ENCODE results near the gene NFKB1.

The NFKB1 gene, protein sequence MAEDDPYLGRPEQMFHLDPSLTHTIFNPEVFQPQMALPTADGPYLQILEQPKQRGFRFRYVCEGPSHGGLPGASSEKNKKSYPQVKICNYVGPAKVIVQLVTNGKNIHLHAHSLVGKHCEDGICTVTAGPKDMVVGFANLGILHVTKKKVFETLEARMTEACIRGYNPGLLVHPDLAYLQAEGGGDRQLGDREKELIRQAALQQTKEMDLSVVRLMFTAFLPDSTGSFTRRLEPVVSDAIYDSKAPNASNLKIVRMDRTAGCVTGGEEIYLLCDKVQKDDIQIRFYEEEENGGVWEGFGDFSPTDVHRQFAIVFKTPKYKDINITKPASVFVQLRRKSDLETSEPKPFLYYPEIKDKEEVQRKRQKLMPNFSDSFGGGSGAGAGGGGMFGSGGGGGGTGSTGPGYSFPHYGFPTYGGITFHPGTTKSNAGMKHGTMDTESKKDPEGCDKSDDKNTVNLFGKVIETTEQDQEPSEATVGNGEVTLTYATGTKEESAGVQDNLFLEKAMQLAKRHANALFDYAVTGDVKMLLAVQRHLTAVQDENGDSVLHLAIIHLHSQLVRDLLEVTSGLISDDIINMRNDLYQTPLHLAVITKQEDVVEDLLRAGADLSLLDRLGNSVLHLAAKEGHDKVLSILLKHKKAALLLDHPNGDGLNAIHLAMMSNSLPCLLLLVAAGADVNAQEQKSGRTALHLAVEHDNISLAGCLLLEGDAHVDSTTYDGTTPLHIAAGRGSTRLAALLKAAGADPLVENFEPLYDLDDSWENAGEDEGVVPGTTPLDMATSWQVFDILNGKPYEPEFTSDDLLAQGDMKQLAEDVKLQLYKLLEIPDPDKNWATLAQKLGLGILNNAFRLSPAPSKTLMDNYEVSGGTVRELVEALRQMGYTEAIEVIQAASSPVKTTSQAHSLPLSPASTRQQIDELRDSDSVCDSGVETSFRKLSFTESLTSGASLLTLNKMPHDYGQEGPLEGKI

DNA sequence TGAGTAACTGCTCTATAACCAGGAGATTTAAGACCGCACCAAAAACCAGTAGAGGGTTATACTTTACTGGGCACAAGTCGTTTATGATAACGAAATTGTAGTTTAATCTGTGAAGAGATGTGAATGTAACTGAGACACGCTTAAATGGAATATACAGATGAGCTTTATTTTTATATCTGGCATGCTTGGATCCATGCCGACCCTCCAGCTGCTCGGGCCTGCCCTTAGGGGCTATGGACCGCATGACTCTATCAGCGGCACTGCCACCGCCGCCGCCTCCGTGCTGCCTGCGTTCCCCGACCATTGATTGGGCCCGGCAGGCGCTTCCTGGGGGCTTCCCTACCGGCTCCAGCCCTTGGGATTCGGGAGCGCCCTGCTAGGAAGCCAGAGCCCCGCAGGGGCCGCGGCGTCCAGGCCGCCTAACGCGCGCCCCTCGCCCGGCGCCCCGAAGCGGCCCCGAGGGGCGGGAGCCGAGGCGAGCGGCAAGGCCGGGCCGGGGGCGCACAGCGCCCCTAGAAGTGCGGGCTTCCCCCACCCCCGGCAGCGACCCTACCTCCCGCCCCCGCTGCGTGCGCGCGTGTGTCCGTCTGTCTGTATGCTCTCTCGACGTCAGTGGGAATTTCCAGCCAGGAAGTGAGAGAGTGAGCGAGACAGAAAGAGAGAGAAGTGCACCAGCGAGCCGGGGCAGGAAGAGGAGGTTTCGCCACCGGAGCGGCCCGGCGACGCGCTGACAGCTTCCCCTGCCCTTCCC is at the start of gene NFKB1:
TSS of gene NFKB1 (plus strand) at position 664 of the 751 bp plus-strand sequence. CDS start 24,160 bp downstream, outside the sequence.
- Histone ChIP-seq H3K27me3 (ENCODE audit: insufficient read depth, low read length) (no peaks in the 10 kb centered on the region), H3K9me3 (ENCODE audit: low read length) (no peaks in the 10 kb centered on the region), H3K4me1 (ENCODE audit: insufficient read depth, low read length) (peaks cover 13% of the 10 kb centered on the region), H3K36me3 (ENCODE audit: insufficient read depth, low read length) (no peaks in the 10 kb centered on the region), H3K4me3 (ENCODE audit: low read length) (peak within 1 kb of the TSS; percentile 82), H2AFZ (ENCODE audit: low read depth, low read length) (peak within 1 kb of the TSS; percentile 99)

DNA sequence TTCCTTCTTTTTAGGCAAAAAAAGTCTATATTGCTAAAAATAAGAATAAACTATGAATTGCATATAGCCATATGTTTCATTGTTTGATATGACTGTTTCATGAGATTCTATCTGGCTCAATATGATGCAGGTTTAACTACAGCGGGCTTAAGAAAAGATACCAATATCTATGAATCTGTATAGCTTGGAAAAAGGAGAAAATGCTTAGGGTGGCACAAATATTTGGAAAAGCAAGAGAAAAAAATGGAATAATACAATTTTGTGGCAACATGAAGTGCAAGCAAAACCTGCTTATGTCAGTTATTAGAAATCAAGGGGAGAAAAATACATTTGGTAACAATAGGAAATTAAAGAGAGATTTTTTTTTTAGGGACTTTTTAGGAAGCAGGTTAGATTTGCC is 48.3 kb upstream of the NFKB1 start:
- no peak overlapping the region for H3K4me3 ChIP-seq (ENCODE audit: low read length)
- no peaks in the 10 kb centered on the region for H3K4me1 ChIP-seq (ENCODE audit: insufficient read depth, low read length)
- no peaks in the 10 kb centered on the region for H3K36me3 ChIP-seq (ENCODE audit: insufficient read depth, low read length)
- H3K27me3 ChIP-seq (ENCODE audit: insufficient read depth, low read length): no peaks in the 10 kb centered on the region
- no peaks in the 10 kb centered on the region for H3K9me3 ChIP-seq (ENCODE audit: low read length)
- no peak overlapping the region for H2AFZ ChIP-seq (ENCODE audit: low read depth, low read length)

DNA sequence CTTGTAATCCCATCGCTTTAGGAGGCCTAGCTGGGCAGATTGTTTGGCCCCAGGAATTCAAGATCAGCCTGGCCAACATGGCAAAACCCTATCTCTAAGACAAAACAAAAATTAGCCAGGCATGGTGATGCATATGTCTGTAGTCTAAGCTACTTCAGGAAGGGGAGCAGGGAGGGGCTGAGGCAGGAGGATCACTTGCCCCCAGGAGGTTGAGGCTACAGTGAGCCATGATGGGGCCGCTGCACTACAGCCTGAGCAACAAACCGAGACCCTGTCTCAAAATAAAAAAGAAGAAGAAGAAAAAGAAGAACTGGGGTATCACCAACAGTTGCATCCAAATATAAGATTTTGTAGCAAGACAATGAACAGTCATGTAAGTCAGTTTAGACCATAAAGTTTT is 47.3 kb upstream of the NFKB1 start:
- H3K9me3 ChIP-seq (ENCODE audit: low read length): no peaks in the 10 kb centered on the region
- no peak overlapping the region for H3K4me3 ChIP-seq (ENCODE audit: low read length)
- H2AFZ ChIP-seq (ENCODE audit: low read depth, low read length): no peak overlapping the region
- H3K4me1 ChIP-seq (ENCODE audit: insufficient read depth, low read length): no peaks in the 10 kb centered on the region
- no peaks in the 10 kb centered on the region for H3K36me3 ChIP-seq (ENCODE audit: insufficient read depth, low read length)
- no peaks in the 10 kb centered on the region for H3K27me3 ChIP-seq (ENCODE audit: insufficient read depth, low read length)

DNA sequence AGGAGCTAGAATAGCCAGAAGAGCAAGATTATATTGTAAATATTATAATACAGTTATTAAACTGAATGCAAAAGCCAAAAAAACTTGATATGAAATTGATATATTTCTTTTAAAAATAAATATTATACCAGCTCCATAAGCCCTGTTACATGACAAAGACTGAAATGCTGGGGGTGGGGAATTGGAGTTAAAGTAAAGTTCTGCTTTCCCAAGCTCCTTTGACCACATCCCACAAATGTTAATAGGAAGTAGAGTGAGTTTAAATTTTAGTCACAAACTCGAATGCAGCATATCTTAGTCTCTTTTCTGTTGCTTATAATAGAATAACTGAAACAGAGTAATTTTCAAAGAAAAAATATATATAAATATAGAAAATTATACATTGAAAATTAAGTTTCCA is 46.9 kb upstream of the NFKB1 start:
- Histone ChIP-seq H3K4me1 (ENCODE audit: insufficient read depth, low read length) (no peaks in the 10 kb centered on the region), H3K9me3 (ENCODE audit: low read length) (no peaks in the 10 kb centered on the region), H3K27me3 (ENCODE audit: insufficient read depth, low read length) (no peaks in the 10 kb centered on the region), H3K36me3 (ENCODE audit: insufficient read depth, low read length) (no peaks in the 10 kb centered on the region), H2AFZ (ENCODE audit: low read depth, low read length) (no peak overlapping the region), H3K4me3 (ENCODE audit: low read length) (no peak overlapping the region)

DNA sequence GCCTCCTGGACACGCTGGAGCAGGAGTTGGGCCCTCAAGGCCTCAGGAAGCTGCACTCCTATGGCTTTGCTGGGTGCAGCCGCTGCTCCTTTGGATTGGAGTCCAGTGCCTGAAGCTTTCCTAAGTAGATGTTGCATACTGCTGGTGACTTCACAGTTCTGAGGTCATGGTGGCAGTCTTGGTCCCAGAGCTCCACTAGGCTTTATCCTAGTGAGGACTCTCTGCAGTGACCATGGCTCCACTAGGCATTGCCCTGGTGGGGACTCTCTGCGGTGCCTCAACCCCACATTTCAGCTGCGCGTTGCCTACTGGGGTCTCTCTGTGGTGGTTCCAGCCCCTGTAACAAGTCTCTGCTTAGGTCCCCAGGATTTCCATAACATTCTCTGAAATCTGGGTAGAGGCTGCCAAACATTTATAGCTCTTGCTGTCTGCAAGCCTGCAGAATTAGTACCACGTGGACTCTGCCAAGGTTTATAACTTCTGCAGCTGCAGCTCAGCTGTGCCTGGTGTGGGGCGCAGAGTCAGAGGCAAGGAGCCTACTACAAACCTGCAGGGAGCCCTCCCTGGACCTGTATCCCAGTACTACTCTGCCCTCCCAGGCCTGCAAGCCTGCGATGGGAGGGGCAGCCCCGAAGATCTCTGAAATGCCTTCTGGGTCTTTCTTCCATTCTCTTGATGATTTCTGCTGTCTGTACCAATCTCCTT is 46.0 kb upstream of the NFKB1 start:
- H3K27me3 ChIP-seq (ENCODE audit: insufficient read depth, low read length): no peaks in the 10 kb centered on the region
- H3K36me3 ChIP-seq (ENCODE audit: insufficient read depth, low read length): no peaks in the 10 kb centered on the region
- no peak overlapping the region for H2AFZ ChIP-seq (ENCODE audit: low read depth, low read length)
- no peaks in the 10 kb centered on the region for H3K9me3 ChIP-seq (ENCODE audit: low read length)
- H3K4me3 ChIP-seq (ENCODE audit: low read length): no peak overlapping the region
- no peaks in the 10 kb centered on the region for H3K4me1 ChIP-seq (ENCODE audit: insufficient read depth, low read length)

DNA sequence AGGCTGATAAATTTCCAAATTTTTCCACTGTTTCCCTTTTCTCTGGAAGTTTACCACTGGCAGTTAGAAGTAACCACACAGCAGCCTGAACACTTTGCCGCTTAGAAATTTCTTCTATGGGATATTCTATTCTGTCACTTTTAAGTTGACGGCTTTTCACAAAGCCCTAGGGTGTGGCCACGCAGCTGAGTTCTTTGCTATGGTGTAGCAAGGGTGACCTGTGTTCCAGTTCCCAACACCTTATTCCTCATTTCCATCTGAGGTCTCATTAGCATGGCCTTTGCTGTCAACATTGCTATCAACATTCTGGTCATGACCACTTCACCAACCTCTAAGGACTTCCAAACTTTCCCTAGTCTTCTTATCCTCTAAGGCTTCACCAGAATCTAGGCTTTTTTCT is 45.4 kb upstream of the NFKB1 start:
- Histone ChIP-seq H3K36me3 (ENCODE audit: insufficient read depth, low read length) (no peaks in the 10 kb centered on the region), H3K27me3 (ENCODE audit: insufficient read depth, low read length) (no peaks in the 10 kb centered on the region), H3K4me1 (ENCODE audit: insufficient read depth, low read length) (no peaks in the 10 kb centered on the region), H3K4me3 (ENCODE audit: low read length) (no peak overlapping the region), H3K9me3 (ENCODE audit: low read length) (no peaks in the 10 kb centered on the region), H2AFZ (ENCODE audit: low read depth, low read length) (no peak overlapping the region)

DNA sequence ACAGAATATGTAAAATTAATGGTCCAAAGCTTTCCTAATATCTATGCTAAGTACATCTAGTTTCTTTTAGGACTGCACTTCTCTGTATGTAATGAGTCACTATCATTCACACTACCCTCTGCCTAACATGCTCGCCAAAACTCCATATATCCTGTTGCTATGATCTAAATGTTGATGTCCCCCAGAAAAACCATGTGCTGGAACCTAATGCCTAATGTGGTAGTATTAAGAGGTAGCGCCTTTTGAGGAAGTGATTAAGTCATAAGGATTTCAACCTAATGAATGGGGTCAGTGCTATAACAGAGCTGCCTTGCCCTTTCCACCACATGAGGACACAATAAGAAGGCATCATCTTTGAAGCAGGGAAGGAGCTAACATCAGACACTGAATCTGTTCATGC is 34.9 kb upstream of the NFKB1 start:
- Histone ChIP-seq H3K9me3 (ENCODE audit: low read length) (no peaks in the 10 kb centered on the region), H3K4me1 (ENCODE audit: insufficient read depth, low read length) (no peaks in the 10 kb centered on the region), H3K4me3 (ENCODE audit: low read length) (no peak overlapping the region), H2AFZ (ENCODE audit: low read depth, low read length) (no peak overlapping the region), H3K27me3 (ENCODE audit: insufficient read depth, low read length) (no peaks in the 10 kb centered on the region), H3K36me3 (ENCODE audit: insufficient read depth, low read length) (no peaks in the 10 kb centered on the region)

DNA sequence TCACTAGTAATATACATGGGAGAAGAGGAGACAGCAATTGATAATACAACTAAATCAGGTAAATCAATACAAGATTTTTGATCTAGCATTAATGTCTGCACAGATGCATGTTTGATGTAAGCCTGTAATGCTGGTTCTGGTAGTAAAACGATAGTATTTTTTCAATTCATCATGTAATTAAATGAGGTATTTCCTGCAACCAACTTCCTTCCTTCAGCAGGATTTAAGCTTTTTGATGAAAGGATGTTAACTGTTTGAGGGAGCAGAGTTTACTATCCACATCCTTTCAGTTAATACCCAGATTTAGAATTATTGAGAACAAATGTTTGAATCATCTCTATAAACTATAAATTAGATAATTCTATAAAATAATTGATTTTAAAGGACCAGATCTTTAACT is 31.4 kb upstream of the NFKB1 start:
- no peaks in the 10 kb centered on the region for H3K9me3 ChIP-seq (ENCODE audit: low read length)
- H3K4me3 ChIP-seq (ENCODE audit: low read length): no peak overlapping the region
- H3K27me3 ChIP-seq (ENCODE audit: insufficient read depth, low read length): no peaks in the 10 kb centered on the region
- H3K4me1 ChIP-seq (ENCODE audit: insufficient read depth, low read length): no peaks in the 10 kb centered on the region
- H2AFZ ChIP-seq (ENCODE audit: low read depth, low read length): no peak overlapping the region
- H3K36me3 ChIP-seq (ENCODE audit: insufficient read depth, low read length): no peaks in the 10 kb centered on the region

DNA sequence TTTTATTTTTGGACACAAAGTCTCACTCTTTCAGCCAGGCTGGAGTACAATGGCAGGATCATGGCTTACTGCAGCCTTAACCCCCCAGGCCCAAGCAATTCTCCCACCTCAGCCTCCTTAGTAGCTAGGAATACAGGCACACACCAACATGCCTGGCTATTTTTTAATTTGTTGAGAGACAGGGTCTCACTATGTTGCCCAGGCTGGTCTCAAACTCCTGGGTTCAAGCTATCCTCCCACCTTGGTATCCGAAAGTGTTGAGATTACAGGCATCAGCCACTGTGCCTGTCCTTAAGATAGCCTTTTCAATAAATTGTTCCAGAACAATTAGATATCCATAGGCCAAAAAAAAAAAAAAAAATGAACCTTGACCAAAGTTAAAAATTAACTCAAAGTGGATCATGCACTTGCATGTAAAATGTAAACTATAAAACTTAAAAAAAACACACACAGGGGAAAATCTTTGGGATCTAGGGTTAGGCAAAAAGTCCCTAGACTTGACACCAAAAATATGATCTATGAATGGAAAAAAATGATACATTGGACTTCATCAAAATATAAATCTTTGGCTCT is 28.6 kb upstream of the NFKB1 start:
- Histone ChIP-seq H3K9me3 (ENCODE audit: low read length) (no peaks in the 10 kb centered on the region), H3K27me3 (ENCODE audit: insufficient read depth, low read length) (no peaks in the 10 kb centered on the region), H2AFZ (ENCODE audit: low read depth, low read length) (no peak overlapping the region), H3K4me1 (ENCODE audit: insufficient read depth, low read length) (no peaks in the 10 kb centered on the region), H3K4me3 (ENCODE audit: low read length) (no peak overlapping the region), H3K36me3 (ENCODE audit: insufficient read depth, low read length) (no peaks in the 10 kb centered on the region)

DNA sequence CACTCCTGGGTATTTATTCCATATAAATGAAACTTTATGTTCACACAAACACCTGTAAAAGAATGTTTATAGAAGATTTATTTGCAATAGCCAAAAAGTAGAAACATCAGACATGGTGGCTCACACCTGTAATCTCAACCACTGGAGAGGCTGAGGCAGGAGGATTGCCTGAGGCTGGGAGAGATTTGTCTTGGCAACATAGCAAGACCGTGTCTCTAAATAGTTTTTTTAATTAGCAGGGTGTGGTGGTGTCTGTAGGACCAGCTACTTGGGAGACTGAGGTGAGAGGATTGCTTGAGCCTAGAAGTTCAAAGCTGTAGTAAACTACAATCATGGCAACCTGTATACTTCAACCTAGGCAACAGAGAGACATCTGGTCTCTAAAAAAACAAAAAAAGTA is 27.7 kb upstream of the NFKB1 start:
- Histone ChIP-seq H3K27me3 (ENCODE audit: insufficient read depth, low read length) (no peaks in the 10 kb centered on the region), H2AFZ (ENCODE audit: low read depth, low read length) (no peak overlapping the region), H3K9me3 (ENCODE audit: low read length) (no peaks in the 10 kb centered on the region), H3K4me1 (ENCODE audit: insufficient read depth, low read length) (no peaks in the 10 kb centered on the region), H3K4me3 (ENCODE audit: low read length) (no peak overlapping the region), H3K36me3 (ENCODE audit: insufficient read depth, low read length) (no peaks in the 10 kb centered on the region)

DNA sequence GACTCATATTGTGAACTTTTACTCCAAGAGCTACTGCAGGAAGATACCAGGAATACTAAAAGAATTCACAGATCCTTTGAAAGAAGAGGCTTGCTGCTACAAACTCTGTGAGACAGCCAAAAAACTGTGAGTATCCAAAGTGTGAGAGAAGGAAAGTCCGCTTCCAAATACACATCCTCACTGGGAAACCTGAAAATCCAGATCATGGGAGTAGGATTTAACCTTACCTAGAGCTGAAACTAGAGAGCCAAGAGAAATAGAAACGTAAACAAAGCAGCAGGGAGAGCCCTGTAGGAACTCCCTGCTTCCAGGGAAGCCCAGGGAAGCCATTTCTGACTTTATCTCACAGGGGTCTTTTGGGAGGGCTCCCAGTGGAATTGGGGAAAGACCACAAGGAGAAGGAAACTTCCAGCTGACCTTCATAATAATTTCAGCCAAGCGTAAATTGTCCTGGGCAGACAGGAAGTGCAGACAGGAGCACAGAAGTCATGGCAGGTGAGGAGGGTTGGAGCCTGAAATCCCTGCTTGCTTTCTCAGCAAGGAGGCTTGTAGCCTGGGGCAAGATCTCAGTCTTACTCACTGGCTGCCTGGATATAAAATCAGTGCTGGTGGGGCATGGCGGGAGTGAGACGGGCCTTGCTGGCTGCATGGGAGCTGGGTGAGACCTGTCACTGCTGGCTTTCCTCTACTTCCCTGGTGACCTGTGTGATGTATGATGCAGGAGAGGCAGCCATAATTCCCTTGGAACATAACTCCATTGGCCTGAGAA is 26.2 kb upstream of the NFKB1 start:
- no peaks in the 10 kb centered on the region for H3K36me3 ChIP-seq (ENCODE audit: insufficient read depth, low read length)
- no peak overlapping the region for H3K4me3 ChIP-seq (ENCODE audit: low read length)
- H3K9me3 ChIP-seq (ENCODE audit: low read length): no peaks in the 10 kb centered on the region
- no peaks in the 10 kb centered on the region for H3K4me1 ChIP-seq (ENCODE audit: insufficient read depth, low read length)
- no peaks in the 10 kb centered on the region for H3K27me3 ChIP-seq (ENCODE audit: insufficient read depth, low read length)
- no peak overlapping the region for H2AFZ ChIP-seq (ENCODE audit: low read depth, low read length)

DNA sequence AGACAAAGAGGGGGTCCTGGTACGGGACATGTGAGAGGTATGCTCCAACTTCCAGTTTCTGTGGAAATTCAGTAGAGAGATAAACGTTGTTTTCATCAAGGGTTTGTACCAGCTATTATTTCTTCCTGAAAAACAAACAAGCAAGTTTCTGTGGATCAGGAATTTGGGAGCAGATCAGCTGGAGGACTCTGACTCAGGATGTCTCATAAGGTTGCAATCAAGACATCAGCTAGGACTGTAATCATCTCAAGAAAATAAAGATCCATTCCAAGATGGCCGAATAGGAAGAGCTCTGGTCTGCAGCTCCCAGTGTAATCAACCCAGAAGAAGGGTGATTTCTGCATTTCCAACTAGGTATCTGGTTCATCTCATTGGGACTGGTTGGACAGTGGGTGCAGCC is 23.5 kb upstream of the NFKB1 start:
- H2AFZ ChIP-seq (ENCODE audit: low read depth, low read length): no peak overlapping the region
- H3K27me3 ChIP-seq (ENCODE audit: insufficient read depth, low read length): no peaks in the 10 kb centered on the region
- no peak overlapping the region for H3K4me3 ChIP-seq (ENCODE audit: low read length)
- no peaks in the 10 kb centered on the region for H3K36me3 ChIP-seq (ENCODE audit: insufficient read depth, low read length)
- H3K9me3 ChIP-seq (ENCODE audit: low read length): no peaks in the 10 kb centered on the region
- H3K4me1 ChIP-seq (ENCODE audit: insufficient read depth, low read length): no peaks in the 10 kb centered on the region
